Measurements from ENCODE around the gene DOK3. TPM values are rescaled to one million over a fixed set of nuclear protein-coding genes. Genes with fewer than 3 reads are reported as not detected.

The DOK3 gene
- total and polyA plus RNA-seq, 2 experiments from 2014 or later: 2.2 to 11.1 TPM

DNA sequence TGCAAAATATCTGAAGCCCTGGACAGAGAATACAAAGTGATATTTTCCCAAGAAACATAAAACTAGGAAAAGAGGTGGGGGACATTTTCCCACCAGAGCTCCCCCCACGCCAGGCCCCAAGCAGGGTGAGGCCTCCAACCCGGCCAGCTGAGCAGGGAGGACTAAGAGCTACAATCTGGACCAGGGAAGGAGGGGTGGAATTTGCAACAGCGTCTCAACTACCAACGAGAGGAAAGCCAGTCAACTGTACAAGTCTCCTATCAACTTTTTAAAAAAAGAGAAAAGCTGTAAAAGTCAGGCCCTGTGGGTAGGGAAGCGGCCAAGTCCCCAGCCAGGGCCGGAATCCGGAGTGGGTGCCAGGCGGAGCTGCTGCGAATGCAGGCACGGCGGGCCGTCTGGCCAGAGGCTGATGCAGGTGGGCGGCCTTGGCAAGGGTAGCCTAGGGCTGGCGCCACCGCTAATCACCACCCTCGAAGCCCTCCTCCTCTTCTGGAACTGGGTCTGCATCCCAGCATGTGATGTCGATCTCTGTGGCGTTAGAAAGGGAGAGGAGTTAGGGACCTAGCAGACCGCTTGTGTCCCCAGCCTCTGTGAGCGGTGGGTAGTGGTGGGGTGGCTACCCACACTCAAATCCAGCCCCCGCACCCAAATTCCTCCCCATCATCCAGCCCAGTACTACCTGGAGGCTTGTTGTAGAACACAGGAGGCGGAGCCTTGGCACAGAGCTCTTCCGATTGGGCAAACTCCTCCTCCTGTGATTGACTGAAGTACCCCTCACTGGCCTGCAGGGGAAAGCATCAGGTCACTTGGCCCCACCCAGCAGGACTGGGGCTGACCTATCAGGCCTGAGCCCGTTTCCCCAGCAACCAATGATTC, 52.4 kb downstream of the DOK3 start:
- Histone ChIP-seq H3K9me2 (ENCODE audit: insufficient read depth) (no peaks in the 10 kb centered on the region), H3K27ac (ENCODE audit: low read depth) (peak overlapping the region; percentile 87), H3K27me3 (ENCODE audit: insufficient read depth) (peaks cover 16% of the 10 kb centered on the region), H3K4me2 (peak overlapping the region; percentile 60), H3K36me3 (ENCODE audit: insufficient read depth) (peaks cover 23% of the 10 kb centered on the region), H3K4me3 (0 out of 2 replicates have a peak overlapping the region, but pooled peaks have one; percentile 21), H3F3A (replicated peaks; ENCODE audit: low read depth) (peaks cover 51% of the 10 kb centered on the region), H2AFZ (no peak overlapping the region), H4K20me1 (replicated peaks; ENCODE audit: insufficient read depth) (peaks cover 21% of the 10 kb centered on the region), H3K79me2 (replicated peaks; ENCODE audit: insufficient read depth) (no peaks in the 10 kb centered on the region; the same call in 1 of the 2 replicates), H3K4me1 (ENCODE audit: insufficient read depth) (peaks cover 19% of the 10 kb centered on the region)
- ATAC-seq: peak; percentile 40
- H3K9me3 Mint-ChIP-seq: peaks cover 3% of the 10 kb centered on the region; the same call in 2 of the 3 replicates
- TF ChIP-seq JUNB (IDR thresholded peaks at IDR 0.05; ENCODE audit: unreplicated experiment) (no peak), EZH2 (IDR thresholded peaks at IDR 0.05; ENCODE audit: low read depth, unreplicated experiment) (no peak), CREB1 (CRISPR knock-in tag; IDR thresholded peaks at IDR 0.05; ENCODE audit: low read depth) (peak; percentile 64), STAT1 (IDR thresholded peaks at IDR 0.05; ENCODE audit: unreplicated experiment) (no peak)
- TF ChIP-seq, protein P1, sequence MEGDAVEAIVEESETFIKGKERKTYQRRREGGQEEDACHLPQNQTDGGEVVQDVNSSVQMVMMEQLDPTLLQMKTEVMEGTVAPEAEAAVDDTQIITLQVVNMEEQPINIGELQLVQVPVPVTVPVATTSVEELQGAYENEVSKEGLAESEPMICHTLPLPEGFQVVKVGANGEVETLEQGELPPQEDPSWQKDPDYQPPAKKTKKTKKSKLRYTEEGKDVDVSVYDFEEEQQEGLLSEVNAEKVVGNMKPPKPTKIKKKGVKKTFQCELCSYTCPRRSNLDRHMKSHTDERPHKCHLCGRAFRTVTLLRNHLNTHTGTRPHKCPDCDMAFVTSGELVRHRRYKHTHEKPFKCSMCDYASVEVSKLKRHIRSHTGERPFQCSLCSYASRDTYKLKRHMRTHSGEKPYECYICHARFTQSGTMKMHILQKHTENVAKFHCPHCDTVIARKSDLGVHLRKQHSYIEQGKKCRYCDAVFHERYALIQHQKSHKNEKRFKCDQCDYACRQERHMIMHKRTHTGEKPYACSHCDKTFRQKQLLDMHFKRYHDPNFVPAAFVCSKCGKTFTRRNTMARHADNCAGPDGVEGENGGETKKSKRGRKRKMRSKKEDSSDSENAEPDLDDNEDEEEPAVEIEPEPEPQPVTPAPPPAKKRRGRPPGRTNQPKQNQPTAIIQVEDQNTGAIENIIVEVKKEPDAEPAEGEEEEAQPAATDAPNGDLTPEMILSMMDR (conservative IDR thresholded peaks at IDR 0.05; ENCODE audit: low read depth in 2 of 2): peak; percentile 13 to 36; a peak in 1 of 4 replicates
- H3K4me1 Mint-ChIP-seq: peaks cover 25% of the 10 kb centered on the region
- H3K4me3 Mint-ChIP-seq: peak overlapping the region; percentile 62
- H3K27ac Mint-ChIP-seq: peak overlapping the region; percentile 97
- peaks cover 49% of the 10 kb centered on the region for H3K36me3 Mint-ChIP-seq (ENCODE audit: low read depth)
- DNase-seq (ENCODE audit: low spot score): peak; percentile 100
- H3K27me3 Mint-ChIP-seq (ENCODE audit: insufficient read depth, low read depth, poor library complexity): peaks cover 51% of the 10 kb centered on the region

DNA sequence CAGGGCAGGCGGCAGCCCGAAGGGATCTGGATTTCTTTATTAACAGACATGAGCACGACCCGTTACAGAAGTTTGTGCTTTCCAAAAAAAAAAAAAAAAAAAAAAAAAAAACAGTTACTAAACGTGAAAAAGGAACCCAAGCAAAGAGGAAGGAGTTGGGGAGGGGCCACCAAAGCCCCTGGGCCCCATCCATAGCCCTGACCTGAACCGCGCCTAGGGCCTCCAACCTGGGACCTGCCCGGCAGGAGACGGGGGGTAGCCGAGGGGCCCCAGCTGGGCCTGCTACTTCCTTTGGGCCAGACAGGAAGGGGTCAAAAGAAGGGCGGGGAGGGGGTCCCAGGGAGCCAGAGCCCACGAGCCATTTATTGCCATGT, 53.0 kb downstream of the DOK3 start:
- ATAC-seq (no peak), DNase-seq (ENCODE audit: low spot score) (no peak)
- Mint-ChIP-seq H3K27me3 (ENCODE audit: insufficient read depth, low read depth, poor library complexity) (peaks cover 48% of the 10 kb centered on the region), H3K4me1 (peaks cover 24% of the 10 kb centered on the region), H3K4me3 (peak overlapping the region; percentile 78; the same call in 2 of the 3 replicates), H3K27ac (0 out of 2 replicates have a peak overlapping the region, but pooled peaks have one; percentile 62), H3K36me3 (ENCODE audit: low read depth) (peaks cover 43% of the 10 kb centered on the region), H3K9me3 (peaks cover 3% of the 10 kb centered on the region; the same call in 2 of the 3 replicates)
- peaks cover 21% of the 10 kb centered on the region for H4K20me1 ChIP-seq (replicated peaks; ENCODE audit: insufficient read depth)
- H3F3A ChIP-seq (replicated peaks; ENCODE audit: low read depth): peaks cover 52% of the 10 kb centered on the region
- no peaks in the 10 kb centered on the region; the same call in 1 of the 2 replicates for H3K79me2 ChIP-seq (replicated peaks; ENCODE audit: insufficient read depth)
- TF ChIP-seq NANOG (IDR thresholded peaks at IDR 0.05; ENCODE audit: borderline replicate concordance) (no peak), ZNF114 (CRISPR knock-in tag; IDR thresholded peaks at IDR 0.05) (no peak), EZH2phosphoT487 (IDR thresholded peaks at IDR 0.05; ENCODE audit: unreplicated experiment) (no peak), EZH2 (IDR thresholded peaks at IDR 0.05; ENCODE audit: low read depth, unreplicated experiment) (no peak)
- TF ChIP-seq, protein P2, sequence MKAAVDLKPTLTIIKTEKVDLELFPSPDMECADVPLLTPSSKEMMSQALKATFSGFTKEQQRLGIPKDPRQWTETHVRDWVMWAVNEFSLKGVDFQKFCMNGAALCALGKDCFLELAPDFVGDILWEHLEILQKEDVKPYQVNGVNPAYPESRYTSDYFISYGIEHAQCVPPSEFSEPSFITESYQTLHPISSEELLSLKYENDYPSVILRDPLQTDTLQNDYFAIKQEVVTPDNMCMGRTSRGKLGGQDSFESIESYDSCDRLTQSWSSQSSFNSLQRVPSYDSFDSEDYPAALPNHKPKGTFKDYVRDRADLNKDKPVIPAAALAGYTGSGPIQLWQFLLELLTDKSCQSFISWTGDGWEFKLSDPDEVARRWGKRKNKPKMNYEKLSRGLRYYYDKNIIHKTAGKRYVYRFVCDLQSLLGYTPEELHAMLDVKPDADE (IDR thresholded peaks at IDR 0.05): no peak
- TF ChIP-seq, protein P3, sequence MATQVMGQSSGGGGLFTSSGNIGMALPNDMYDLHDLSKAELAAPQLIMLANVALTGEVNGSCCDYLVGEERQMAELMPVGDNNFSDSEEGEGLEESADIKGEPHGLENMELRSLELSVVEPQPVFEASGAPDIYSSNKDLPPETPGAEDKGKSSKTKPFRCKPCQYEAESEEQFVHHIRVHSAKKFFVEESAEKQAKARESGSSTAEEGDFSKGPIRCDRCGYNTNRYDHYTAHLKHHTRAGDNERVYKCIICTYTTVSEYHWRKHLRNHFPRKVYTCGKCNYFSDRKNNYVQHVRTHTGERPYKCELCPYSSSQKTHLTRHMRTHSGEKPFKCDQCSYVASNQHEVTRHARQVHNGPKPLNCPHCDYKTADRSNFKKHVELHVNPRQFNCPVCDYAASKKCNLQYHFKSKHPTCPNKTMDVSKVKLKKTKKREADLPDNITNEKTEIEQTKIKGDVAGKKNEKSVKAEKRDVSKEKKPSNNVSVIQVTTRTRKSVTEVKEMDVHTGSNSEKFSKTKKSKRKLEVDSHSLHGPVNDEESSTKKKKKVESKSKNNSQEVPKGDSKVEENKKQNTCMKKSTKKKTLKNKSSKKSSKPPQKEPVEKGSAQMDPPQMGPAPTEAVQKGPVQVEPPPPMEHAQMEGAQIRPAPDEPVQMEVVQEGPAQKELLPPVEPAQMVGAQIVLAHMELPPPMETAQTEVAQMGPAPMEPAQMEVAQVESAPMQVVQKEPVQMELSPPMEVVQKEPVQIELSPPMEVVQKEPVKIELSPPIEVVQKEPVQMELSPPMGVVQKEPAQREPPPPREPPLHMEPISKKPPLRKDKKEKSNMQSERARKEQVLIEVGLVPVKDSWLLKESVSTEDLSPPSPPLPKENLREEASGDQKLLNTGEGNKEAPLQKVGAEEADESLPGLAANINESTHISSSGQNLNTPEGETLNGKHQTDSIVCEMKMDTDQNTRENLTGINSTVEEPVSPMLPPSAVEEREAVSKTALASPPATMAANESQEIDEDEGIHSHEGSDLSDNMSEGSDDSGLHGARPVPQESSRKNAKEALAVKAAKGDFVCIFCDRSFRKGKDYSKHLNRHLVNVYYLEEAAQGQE (IDR thresholded peaks at IDR 0.05; ENCODE audit: unreplicated experiment): no peak
- no peak overlapping the region for H2AFZ ChIP-seq
- no peaks in the 10 kb centered on the region for H3K9me2 ChIP-seq (ENCODE audit: insufficient read depth)
- H3K4me3 ChIP-seq: 0 out of 2 replicates have a peak overlapping the region, but pooled peaks have one; percentile 21
- H3K4me2 ChIP-seq: peak overlapping the region; percentile 60
- H3K27ac ChIP-seq (ENCODE audit: low read depth): peak overlapping the region; percentile 87
- H3K4me1 ChIP-seq (ENCODE audit: insufficient read depth): peaks cover 19% of the 10 kb centered on the region
- H3K27me3 ChIP-seq (ENCODE audit: insufficient read depth): peaks cover 19% of the 10 kb centered on the region
- peaks cover 20% of the 10 kb centered on the region for H3K36me3 ChIP-seq (ENCODE audit: insufficient read depth)
